Ascending aorta (tissue), 2 donors: ENCODE measurements around the gene KCNN3. TPM values are rescaled to one million over a fixed set of nuclear protein-coding genes. Genes with fewer than 3 reads are reported as not detected.
A peak's percentile ranks its signal among the peaks of the same experiment; 100 is the strongest.

Experiments used
- DNase-seq, 2 donors: peaks; one replicate each; pipeline ENCODE4 v3.0.0-alpha.2; 2019; ENCODE audit warnings: low spot score in 2 of 2
- H3K27ac ChIP-seq, 2 donors: fragments of 200-600 bp; sonication (generic); one replicate each; pipeline ENCODE4 v1.5.1; 2016 to 2017; ENCODE audit warnings: mild to moderate bottlenecking in 1 of 2
- H3K27me3 ChIP-seq: fragments of 200-600 bp; sonication (generic); one replicate; pipeline ENCODE4 v1.5.1; 2017
- H3K36me3 ChIP-seq, 2 donors: fragments of 200-600 bp; sonication (generic); one replicate each; pipeline ENCODE4 v1.5.1; 2016
- H3K4me1 ChIP-seq, 2 donors: fragments of 200-600 bp; sonication (generic); one replicate each; pipeline ENCODE4 v1.5.1; 2016 to 2017; ENCODE audit warnings: mild to moderate bottlenecking in 1 of 2
- H3K4me3 ChIP-seq, 2 donors: fragments of 200-600 bp; sonication (generic); one replicate each; pipeline ENCODE4 v1.5.1; 2016 to 2017; ENCODE audit warnings: mild to moderate bottlenecking in 1 of 2
- H3K9me3 ChIP-seq, 2 donors: fragments of 200-600 bp; sonication (generic); one replicate each; pipeline ENCODE4 v1.5.1; 2016
- intact Hi-C: fragments of 100-400 bp; cut with DNase I; formaldehyde crosslinking; loops from one replicate; pipeline ENCODE4 v1.15.1; 2023
- total RNA-seq: library from RNA; depleted of rRNA; stranded (reverse); fragments of >200 nt; gene quantifications from one replicate; pipeline ENCODE4 v1.1.0, GENCODE V29; 2016
- TF ChIP-seq, protein P1 (sequence below), 3 experiments: fragments of 200-600 bp in 2 of 3; fragments of 450-650 bp in 1 of 3; sonication (generic) in 2 of 3; IDR thresholded peaks; one replicate each; pipeline ENCODE4 v1.5.1; 2016 to 2019; ENCODE audit warnings: antibody characterized with exemption in 3 of 3, mild to moderate bottlenecking in 1 of 3, moderate library complexity in 1 of 3

The KCNN3 gene
- total RNA-seq, 1 donor from 2014 or later, result 24.6 TPM

- no peaks in the 10 kb centered on the region for H3K27me3 ChIP-seq
- intact Hi-C loops, result loop anchor here (1.0 kb wide), 3 partner anchors 209 to 398 kb away; no protein-coding TSS in a partner anchor
- no peaks in the 10 kb centered on the region for H3K4me1 ChIP-seq
- H3K9me3 ChIP-seq, result no peaks in the 10 kb centered on the region
- peak in 1 of 2 donors; percentile 88 for DNase-seq
- H3K4me3 ChIP-seq, result no peak overlapping the region
- TF ChIP-seq, protein P1, sequence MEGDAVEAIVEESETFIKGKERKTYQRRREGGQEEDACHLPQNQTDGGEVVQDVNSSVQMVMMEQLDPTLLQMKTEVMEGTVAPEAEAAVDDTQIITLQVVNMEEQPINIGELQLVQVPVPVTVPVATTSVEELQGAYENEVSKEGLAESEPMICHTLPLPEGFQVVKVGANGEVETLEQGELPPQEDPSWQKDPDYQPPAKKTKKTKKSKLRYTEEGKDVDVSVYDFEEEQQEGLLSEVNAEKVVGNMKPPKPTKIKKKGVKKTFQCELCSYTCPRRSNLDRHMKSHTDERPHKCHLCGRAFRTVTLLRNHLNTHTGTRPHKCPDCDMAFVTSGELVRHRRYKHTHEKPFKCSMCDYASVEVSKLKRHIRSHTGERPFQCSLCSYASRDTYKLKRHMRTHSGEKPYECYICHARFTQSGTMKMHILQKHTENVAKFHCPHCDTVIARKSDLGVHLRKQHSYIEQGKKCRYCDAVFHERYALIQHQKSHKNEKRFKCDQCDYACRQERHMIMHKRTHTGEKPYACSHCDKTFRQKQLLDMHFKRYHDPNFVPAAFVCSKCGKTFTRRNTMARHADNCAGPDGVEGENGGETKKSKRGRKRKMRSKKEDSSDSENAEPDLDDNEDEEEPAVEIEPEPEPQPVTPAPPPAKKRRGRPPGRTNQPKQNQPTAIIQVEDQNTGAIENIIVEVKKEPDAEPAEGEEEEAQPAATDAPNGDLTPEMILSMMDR (IDR thresholded peaks at IDR 0.05), result peak; percentile 84 to 89 (median 88)
- no peak overlapping the region for H3K27ac ChIP-seq
- H3K36me3 ChIP-seq, result no peaks in the 10 kb centered on the region
Measured at GRCh38 chr1:154878371-154879037, 8.4 kb upstream of the KCNN3 start.

GRCh38 chr1:154877370-154877974 lies 7.4 kb upstream of the KCNN3 start:
- H3K4me1 ChIP-seq, result no peaks in the 10 kb centered on the region
- no peaks in the 10 kb centered on the region for H3K9me3 ChIP-seq
- TF ChIP-seq, protein P1 (IDR thresholded peaks at IDR 0.05), result no peak
- H3K27ac ChIP-seq, result no peak overlapping the region
- DNase-seq, result no peak
- intact Hi-C loops, result no loop called here
- no peaks in the 10 kb centered on the region for H3K27me3 ChIP-seq
- no peaks in the 10 kb centered on the region for H3K36me3 ChIP-seq
- H3K4me3 ChIP-seq, result no peak overlapping the region

DNA sequence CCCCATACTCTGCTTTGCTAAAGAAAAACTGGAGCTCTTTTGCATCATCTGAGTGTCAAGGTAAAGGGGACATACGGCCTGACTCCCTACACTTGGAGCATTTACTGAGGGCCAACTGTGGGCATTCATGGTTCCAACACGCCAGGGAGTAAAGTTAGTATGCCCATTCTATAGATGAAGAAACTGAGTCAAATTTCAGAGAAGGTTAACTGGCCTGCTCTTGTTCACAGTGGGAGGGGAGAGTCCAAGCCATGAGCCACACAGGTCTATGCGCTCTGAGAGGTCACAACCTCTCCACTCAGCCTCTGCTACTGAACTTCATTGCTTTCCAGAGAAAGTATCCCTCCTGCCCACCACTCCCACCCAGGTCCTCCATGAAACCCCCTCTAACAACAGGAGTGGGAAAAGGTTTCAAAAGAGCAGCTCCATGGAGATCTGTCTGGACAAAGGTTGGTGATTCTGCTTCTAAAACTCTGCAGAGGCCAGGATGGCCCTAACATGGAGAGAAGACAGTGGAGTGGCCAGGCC lies 6.8 kb upstream of the KCNN3 start:
- Histone ChIP-seq H3K4me3 (no peak overlapping the region), H3K9me3 (no peaks in the 10 kb centered on the region), H3K4me1 (no peaks in the 10 kb centered on the region), H3K27ac (no peak overlapping the region), H3K36me3 (no peaks in the 10 kb centered on the region), H3K27me3 (no peaks in the 10 kb centered on the region)
- no peak for DNase-seq
- intact Hi-C loops, result no loop called here
- TF ChIP-seq, protein P1 (IDR thresholded peaks at IDR 0.05), result no peak

- Histone ChIP-seq H3K4me3 (no peak overlapping the region), H3K27me3 (no peaks in the 10 kb centered on the region), H3K4me1 (peaks cover 0 to 9% of the 10 kb centered on the region in 2 donors), H3K27ac (no peak overlapping the region), H3K36me3 (no peaks in the 10 kb centered on the region), H3K9me3 (no peaks in the 10 kb centered on the region)
- no peak for DNase-seq
- intact Hi-C loops, result no loop called here
- TF ChIP-seq, protein P1 (IDR thresholded peaks at IDR 0.05), result no peak
Measured at GRCh38 chr1:154874465-154874864, 4.4 kb upstream of the KCNN3 start.

DNA sequence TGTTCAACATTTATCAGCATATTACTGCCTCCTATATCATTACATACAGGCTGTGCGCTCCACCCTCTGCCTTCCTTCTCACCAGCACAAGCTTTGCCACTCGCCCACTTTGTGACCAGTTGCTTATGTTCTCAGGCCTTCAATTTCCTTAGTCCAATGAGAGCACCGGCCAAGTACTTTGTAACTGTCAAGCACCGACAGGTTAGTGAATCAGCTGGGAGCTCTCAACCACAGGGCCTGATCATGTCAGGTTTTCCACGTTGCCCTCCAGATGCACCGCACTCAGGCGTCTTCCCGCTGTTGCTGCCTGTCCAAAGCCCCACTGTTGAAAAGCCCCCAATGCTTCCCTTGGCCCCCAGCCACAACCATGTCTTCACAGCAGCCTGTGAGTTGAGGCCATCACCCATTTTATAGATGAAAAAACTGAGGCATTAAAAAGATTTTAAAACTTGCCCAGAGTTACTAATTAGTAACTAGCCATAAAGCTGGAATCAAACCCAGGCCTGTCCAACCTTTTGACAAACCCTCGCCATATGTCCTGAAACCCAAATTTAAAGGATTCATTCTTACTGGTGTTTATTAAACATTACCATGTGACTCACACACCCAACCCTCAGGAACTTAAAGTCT lies 3.4 kb upstream of the KCNN3 start:
- no peak for DNase-seq
- TF ChIP-seq, protein P1 (IDR thresholded peaks at IDR 0.05), result no peak

More for the DNA sequence above, 3.4 kb upstream of the KCNN3 start:
- Histone ChIP-seq H3K9me3 (no peaks in the 10 kb centered on the region), H3K36me3 (no peaks in the 10 kb centered on the region), H3K27me3 (no peaks in the 10 kb centered on the region), H3K4me1 (peaks cover 0 to 9% of the 10 kb centered on the region in 2 donors), H3K4me3 (no peak overlapping the region), H3K27ac (no peak overlapping the region)
- intact Hi-C loops, result no loop called here
